GM12865 (cell line): ENCODE results near the gene CD160.

Experiments
- DNase-seq: peaks from one replicate; pipeline ENCODE4 v3.0.0; 2010; ENCODE audit warnings: low read depth
- H3K4me3 ChIP-seq: 2 replicates; pipeline ENCODE4 v1.5.1; 2011; ENCODE audit warnings: mild to moderate bottlenecking, low read depth, low read length, control low read depth
- TF ChIP-seq, protein P1 (sequence below): IDR thresholded peaks from 2 replicates; pipeline ENCODE4 v1.5.1; 2011; ENCODE audit warnings: low read length, control low read depth, low read depth, inconsistent platforms; ENCODE audit not compliant: insufficient read depth; ENCODE audit errors: missing control alignments

CD160 gene

DNA sequence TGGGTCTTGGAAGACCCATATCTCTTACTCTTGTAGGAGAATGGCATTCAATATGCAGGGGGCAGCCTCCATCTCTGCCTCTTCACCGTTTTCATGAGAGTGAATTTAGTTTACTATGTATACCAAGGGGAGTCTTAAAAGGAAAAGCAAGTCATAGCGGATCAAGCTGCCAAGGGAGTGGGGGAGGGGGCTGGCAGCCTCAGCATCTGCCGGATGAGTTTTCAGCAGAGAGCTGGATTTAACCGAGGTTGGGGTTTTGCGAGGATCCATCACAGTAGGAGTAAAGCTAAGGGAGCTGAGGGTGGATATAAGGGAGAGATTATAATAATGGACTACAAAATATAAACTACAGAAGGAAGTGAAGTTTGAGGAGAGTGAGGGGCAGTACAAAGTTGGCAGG is 9.9 kb downstream of the CD160 start:
- DNase-seq = no peak
- H3K4me3 ChIP-seq = no peak overlapping the region
- TF ChIP-seq, protein P1, sequence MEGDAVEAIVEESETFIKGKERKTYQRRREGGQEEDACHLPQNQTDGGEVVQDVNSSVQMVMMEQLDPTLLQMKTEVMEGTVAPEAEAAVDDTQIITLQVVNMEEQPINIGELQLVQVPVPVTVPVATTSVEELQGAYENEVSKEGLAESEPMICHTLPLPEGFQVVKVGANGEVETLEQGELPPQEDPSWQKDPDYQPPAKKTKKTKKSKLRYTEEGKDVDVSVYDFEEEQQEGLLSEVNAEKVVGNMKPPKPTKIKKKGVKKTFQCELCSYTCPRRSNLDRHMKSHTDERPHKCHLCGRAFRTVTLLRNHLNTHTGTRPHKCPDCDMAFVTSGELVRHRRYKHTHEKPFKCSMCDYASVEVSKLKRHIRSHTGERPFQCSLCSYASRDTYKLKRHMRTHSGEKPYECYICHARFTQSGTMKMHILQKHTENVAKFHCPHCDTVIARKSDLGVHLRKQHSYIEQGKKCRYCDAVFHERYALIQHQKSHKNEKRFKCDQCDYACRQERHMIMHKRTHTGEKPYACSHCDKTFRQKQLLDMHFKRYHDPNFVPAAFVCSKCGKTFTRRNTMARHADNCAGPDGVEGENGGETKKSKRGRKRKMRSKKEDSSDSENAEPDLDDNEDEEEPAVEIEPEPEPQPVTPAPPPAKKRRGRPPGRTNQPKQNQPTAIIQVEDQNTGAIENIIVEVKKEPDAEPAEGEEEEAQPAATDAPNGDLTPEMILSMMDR = no peak

DNA sequence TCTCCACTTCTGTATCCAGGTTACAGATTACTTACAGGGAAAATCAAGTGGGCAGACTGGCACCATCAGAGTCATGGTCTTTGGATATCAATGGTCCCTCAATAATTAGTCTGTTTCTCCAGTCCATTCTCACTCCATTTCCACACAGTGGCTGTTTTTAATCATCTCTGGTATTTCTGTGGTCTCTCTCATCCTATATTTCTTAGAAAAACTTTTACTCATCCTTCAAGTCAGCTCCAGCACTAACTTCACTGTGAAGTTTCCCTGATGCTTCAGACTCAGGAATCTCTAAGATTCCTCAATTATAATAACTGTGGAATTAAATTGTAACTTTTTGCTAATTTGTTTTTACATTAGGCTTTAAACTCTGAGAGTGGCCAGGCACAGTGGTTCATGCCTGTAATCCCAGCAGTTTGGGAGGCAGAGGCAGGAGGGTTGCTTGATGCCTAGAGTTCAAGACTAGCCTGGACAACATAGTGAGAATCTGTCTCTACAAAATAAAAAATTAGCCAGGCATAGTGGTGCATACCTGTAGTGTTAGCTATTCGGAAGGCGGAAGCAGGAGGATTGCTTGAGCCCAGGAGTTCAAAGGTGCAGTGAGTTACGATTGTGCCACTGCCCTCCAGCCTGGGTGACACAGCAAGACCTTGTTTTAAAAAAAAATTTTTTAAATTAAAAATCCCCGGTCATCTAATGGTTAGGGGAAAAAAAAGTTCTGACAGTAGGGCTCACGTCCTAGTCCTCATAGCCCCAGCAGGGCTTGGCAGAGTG is 10.6 kb downstream of the CD160 start:
- H3K4me3 ChIP-seq = no peak overlapping the region
- DNase-seq = no peak
- TF ChIP-seq, protein P1 = no peak

DNA sequence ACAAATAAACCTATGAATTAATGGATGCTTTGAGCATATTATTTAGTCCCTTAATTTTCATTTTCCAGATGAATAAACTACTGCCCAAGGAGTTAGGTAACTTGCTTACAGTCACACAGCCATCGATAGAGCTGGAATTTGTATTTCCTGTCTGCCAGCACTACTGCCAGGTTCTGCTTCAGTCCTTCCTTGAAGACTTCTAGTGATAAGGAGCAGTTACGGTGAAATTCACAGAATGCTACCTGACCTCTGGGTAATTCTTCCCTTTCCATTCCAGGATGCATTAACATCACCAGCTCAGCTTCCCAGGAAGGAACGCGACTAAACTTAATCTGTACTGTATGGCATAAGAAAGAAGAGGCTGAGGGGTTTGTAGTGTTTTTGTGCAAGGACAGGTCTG is 11.2 kb downstream of the CD160 start:
- H3K4me3 ChIP-seq = no peak overlapping the region
- TF ChIP-seq, protein P1 = no peak
- DNase-seq = no peak

DNA sequence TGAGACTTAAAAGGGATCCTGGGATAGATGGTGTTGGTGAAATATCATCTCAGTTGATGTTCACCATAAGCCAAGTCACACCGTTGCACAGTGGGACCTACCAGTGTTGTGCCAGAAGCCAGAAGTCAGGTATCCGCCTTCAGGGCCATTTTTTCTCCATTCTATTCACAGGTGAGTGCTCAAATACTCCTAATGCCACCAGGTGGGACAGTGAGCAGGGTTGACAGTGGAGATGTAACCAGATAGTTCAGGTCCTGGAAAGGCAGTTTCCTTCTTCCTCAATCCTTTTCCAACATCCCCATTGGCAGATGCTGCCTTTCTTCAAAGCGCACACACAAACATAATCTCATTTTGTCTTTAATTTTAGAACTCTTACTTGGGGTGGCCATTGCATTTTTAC is 11.6 kb downstream of the CD160 start:
- TF ChIP-seq, protein P1 = no peak
- no peak overlapping the region for H3K4me3 ChIP-seq
- DNase-seq = no peak

DNA sequence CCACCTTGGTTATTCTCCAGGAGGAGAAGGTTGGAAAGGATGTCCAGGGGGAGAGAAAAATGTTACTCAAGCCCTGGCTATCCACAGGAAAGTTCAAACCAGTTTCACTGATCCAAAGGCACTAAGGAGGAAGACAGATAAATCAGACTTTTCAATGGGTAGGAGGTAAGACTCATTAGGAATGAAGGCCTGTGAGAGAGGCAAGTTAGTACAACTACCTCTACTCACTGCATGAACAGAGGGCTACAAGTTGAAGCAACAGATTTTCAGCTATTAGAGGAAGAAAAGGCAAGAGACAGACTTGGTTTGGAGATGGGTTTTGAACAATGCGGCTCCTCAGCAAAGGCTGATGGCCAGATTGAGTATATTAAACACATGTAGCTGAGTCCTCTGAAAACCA is 16.9 kb downstream of the CD160 start:
- TF ChIP-seq, protein P1 = no peak
- H3K4me3 ChIP-seq = no peak overlapping the region
- no peak for DNase-seq

DNA sequence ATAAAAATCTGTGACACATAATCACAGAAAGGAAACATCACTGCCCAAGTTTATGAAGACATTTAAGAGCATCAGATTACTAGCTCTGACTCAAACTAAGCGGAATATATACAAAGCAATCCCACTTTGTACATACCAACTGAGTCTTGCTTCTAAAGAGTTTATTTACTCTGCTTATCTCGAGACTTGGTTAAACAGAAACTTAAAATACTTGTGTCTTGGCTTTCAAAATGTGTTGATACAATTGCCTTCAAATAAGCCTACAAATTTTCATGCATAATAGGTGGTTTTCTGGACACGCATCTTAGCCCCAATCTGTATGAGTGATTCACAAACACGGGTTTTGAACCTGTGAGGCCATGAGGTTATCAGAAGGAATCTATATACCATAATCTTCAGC is 21.0 kb downstream of the CD160 start:
- TF ChIP-seq, protein P1 = no peak
- H3K4me3 ChIP-seq = no peak overlapping the region
- no peak for DNase-seq
